ENCODE measurements around the gene TGFBR2.

The TGFBR2 gene

DNA sequence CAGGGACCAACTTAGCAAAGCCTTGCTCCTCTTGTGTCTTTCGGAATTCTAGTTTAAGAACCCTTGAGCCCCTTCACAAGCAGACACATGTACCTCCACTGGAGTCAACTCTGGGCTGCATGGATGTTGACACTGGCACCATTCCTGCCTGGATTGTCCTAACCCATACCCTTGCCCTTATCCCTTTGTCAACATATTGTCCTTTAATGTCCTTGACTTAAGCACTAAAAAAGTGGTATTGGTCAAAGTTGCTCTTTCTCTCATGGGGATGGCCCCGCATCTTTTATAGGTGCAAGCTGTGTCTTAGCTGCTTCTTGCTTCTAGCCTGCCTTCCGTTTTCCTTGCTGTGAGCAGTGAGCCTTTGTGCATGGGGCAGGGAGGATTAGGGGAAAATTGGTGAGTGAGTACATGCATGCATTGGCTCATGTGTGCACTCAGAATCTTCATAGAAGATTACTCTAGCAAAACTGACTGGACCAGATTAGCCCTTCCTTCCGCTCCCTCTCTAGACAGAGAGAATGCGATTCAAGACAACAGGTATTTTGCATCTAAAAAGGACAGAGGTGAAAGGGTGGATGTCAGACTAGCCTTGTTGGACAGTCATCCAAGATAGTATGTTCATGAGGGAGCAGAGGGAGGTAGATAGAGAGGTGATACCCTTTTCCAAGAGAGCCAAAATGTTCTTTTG lies 42.4 kb downstream of the TGFBR2 start:
- H3K27ac ChIP-seq, result no peak overlapping the region
- H3K36me3 ChIP-seq (ENCODE audit: insufficient read depth, low read length), result no peaks in the 10 kb centered on the region
- DNase-seq (ENCODE audit: low read depth, low spot score), result no peak
- no peaks in the 10 kb centered on the region for H3K9me3 ChIP-seq (ENCODE audit: low read depth, low read length)
- no peak overlapping the region for H3K9ac ChIP-seq (ENCODE audit: insufficient read length)
- no peak for TF ChIP-seq FOXP2 (optimal IDR thresholded peaks at IDR 0.05; ENCODE audit: control extremely low read depth, extremely low read length, insufficient read depth)
- no peak for TF ChIP-seq POLR2AphosphoS5 (IDR thresholded peaks at IDR 0.05; ENCODE audit: borderline replicate concordance, low read depth, low read length)
- no peak for TF ChIP-seq EZH2 (IDR thresholded peaks at IDR 0.05)
- no peak overlapping the region for H3K4me3 ChIP-seq

DNA sequence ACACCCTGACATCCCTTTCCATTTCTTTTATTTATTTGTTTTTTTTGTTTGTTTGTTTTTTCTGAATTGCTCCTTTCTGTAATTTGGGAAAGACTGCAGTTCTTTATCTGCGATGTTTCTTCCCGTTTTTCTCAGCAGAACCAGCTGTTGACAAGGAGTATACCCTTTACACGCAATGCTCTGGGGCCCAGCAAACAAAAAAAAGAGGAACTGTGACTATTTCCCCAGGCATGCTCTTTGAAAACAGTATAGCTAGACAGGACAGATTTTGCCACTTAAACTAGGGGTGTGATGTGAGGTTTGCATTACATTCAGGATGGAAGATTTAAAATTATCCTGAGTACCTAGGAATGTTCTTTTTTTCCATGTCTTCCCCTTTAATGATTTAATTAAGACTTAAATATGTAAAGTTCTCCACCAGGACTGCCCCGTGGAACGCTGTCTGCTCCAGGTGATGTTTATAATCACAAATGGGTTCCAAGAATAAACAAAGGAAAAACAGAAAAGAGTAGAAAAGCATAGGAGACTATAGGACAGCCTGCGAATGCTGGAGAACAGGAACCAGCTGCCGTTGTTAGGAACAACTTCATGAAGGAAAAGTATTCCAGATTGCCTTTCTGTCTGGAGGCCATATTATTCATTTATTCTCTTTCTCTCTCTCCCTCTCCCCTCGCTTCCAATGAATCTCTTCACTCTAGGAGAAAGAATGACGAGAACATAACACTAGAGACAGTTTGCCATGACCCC lies 43.3 kb downstream of the TGFBR2 start:
- Histone ChIP-seq H3K27ac (no peak overlapping the region), H3K4me3 (no peak overlapping the region), H3K9ac (ENCODE audit: insufficient read length) (no peak overlapping the region), H3K9me3 (ENCODE audit: low read depth, low read length) (no peaks in the 10 kb centered on the region), H3K36me3 (ENCODE audit: insufficient read depth, low read length) (no peaks in the 10 kb centered on the region)
- DNase-seq (ENCODE audit: low read depth, low spot score), result no peak
- TF ChIP-seq POLR2AphosphoS5 (IDR thresholded peaks at IDR 0.05; ENCODE audit: borderline replicate concordance, low read depth, low read length) (no peak), EZH2 (IDR thresholded peaks at IDR 0.05) (no peak), FOXP2 (optimal IDR thresholded peaks at IDR 0.05; ENCODE audit: control extremely low read depth, extremely low read length, insufficient read depth) (no peak)

DNA sequence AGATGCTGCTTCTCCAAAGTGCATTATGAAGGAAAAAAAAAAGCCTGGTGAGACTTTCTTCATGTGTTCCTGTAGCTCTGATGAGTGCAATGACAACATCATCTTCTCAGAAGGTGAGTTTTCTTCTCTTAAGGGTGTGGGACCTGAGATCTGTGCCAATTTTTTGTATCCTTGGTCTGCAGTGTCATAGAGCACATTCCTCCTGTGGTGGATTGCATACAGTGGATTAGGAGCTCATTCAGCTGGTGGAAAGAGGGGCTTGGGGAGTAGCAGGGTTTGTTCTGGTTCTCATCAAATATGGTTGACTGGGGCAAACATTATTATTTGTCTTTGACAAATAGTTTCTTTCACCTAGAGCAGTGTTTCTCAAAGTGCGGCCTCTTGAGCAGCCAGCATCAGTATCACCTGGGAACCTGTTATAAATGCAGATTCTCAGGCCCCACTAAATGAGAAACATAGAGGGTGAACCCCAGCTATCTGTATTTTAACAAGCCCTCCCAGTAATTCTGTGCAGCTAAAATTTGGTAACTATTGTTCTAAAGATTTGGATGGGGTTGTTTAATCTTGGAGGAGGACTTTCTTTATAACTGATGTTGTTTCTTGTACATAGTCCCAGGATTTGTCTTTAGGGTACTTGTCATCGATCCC lies 44.1 kb downstream of the TGFBR2 start:
- no peaks in the 10 kb centered on the region for H3K36me3 ChIP-seq (ENCODE audit: insufficient read depth, low read length)
- no peaks in the 10 kb centered on the region for H3K9me3 ChIP-seq (ENCODE audit: low read depth, low read length)
- no peak overlapping the region for H3K27ac ChIP-seq
- H3K4me3 ChIP-seq, result no peak overlapping the region
- DNase-seq (ENCODE audit: low read depth, low spot score), result no peak
- no peak overlapping the region for H3K9ac ChIP-seq (ENCODE audit: insufficient read length)
- no peak for TF ChIP-seq EZH2 (IDR thresholded peaks at IDR 0.05)
- no peak for TF ChIP-seq POLR2AphosphoS5 (IDR thresholded peaks at IDR 0.05; ENCODE audit: borderline replicate concordance, low read depth, low read length)
- TF ChIP-seq FOXP2 (optimal IDR thresholded peaks at IDR 0.05; ENCODE audit: control extremely low read depth, extremely low read length, insufficient read depth), result no peak

DNA sequence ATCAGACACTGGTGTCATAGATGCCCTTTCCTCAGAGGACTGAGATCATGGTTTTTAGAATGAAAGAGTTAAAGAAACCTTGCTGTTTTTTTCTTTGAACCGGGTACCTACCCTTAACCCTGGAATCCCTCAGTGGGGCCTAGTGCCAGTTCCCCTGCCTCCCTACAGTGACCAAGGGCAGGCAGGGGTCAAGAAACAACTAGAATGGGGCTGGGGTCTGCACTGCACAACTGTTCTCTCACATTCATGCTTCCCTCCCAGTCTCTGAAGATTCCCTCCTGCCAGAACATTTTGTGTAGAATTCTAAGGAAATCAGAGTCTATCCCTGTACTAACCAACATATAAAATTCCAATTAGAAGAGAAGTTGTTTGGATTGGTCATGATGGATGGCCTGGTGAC lies 47.9 kb downstream of the TGFBR2 start:
- no peak overlapping the region for H3K9ac ChIP-seq (ENCODE audit: insufficient read length)
- no peak overlapping the region for H3K27ac ChIP-seq
- H3K36me3 ChIP-seq (ENCODE audit: insufficient read depth, low read length), result no peaks in the 10 kb centered on the region

DNA sequence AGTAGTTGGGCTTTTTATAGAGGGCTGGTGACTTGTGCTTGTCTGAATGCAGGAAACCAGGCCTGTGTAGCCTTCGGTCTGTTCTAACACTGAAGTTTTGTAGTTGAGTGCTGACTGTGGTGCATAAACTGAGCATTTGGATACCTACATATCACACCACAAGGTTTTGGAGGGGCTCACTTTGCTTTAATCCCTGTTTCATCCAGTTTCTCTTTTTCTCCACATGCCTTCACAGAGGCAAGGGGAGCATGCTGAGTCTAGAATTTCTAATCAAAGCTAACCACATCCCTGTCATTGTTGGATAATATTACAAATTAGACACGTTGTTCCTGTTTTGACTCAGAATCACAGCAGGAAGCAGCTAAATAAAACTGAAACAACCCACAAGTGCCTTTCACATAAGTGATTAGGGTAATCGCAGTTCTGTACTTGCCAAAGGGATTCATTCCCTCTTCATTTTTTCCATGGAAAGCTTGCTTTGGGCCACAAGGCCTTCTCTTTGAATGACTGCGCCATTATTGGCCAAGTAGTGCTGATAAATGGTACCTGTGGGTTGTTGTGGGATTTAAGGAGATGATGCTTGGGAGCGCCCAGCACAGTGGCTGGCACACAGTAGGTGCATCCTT lies 48.9 kb downstream of the TGFBR2 start:
- DNase-seq (ENCODE audit: low read depth, low spot score), result peak; percentile 83
- no peak overlapping the region; the same call in 1 of the 2 replicates for H3K4me3 ChIP-seq
- H3K9me3 ChIP-seq (ENCODE audit: low read depth, low read length), result no peaks in the 10 kb centered on the region
- H3K9ac ChIP-seq (ENCODE audit: insufficient read length), result no peak overlapping the region
- H3K36me3 ChIP-seq (ENCODE audit: insufficient read depth, low read length), result no peaks in the 10 kb centered on the region
- TF ChIP-seq FOXP2 (optimal IDR thresholded peaks at IDR 0.05; ENCODE audit: control extremely low read depth, extremely low read length, insufficient read depth), result no peak
- TF ChIP-seq EZH2 (IDR thresholded peaks at IDR 0.05), result no peak
- peak; percentile 64; the same call in 1 of the 2 replicates for TF ChIP-seq POLR2AphosphoS5 (IDR thresholded peaks at IDR 0.05; ENCODE audit: borderline replicate concordance, low read depth, low read length)
- H3K27ac ChIP-seq, result no peak overlapping the region

More for the DNA sequence above, 47.9 kb downstream of the TGFBR2 start:
- no peak overlapping the region for H3K4me3 ChIP-seq
- TF ChIP-seq FOXP2 (optimal IDR thresholded peaks at IDR 0.05; ENCODE audit: control extremely low read depth, extremely low read length, insufficient read depth) (no peak), POLR2AphosphoS5 (IDR thresholded peaks at IDR 0.05; ENCODE audit: borderline replicate concordance, low read depth, low read length) (no peak), EZH2 (IDR thresholded peaks at IDR 0.05) (no peak)
- no peak for DNase-seq (ENCODE audit: low read depth, low spot score)
- no peaks in the 10 kb centered on the region for H3K9me3 ChIP-seq (ENCODE audit: low read depth, low read length)

DNA sequence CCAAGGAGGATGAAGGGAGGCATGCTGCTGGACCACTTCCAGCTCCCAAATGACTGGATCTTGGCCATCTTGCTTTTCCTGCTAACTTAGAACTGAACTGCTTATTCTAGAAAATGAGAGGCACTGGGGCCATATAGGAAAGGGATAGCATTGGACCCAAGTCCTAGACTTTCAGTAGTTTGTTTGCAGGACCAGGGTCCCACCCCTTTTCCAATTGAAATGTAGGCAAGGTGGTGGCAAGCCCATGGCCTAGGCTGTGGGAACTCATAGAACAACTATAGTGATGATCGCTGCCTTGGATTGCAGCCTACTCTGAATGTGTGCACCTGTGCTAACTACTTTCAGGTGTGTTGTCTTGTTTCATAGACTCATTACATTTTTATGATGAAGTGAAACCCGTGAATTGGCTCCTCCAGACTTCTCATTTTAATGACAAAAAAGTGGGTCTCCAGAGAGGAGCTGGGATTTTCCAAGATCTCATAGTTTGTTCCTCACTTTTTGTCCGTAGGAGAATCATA lies 50.3 kb downstream of the TGFBR2 start:
- no peaks in the 10 kb centered on the region for H3K36me3 ChIP-seq (ENCODE audit: insufficient read depth, low read length)
- H3K4me3 ChIP-seq, result no peak overlapping the region
- no peak overlapping the region for H3K27ac ChIP-seq
- H3K9ac ChIP-seq (ENCODE audit: insufficient read length), result no peak overlapping the region
- DNase-seq (ENCODE audit: low read depth, low spot score), result no peak
- H3K9me3 ChIP-seq (ENCODE audit: low read depth, low read length), result no peaks in the 10 kb centered on the region
- no peak for TF ChIP-seq EZH2 (IDR thresholded peaks at IDR 0.05)
- no peak for TF ChIP-seq POLR2AphosphoS5 (IDR thresholded peaks at IDR 0.05; ENCODE audit: borderline replicate concordance, low read depth, low read length)
- TF ChIP-seq FOXP2 (optimal IDR thresholded peaks at IDR 0.05; ENCODE audit: control extremely low read depth, extremely low read length, insufficient read depth), result no peak

DNA sequence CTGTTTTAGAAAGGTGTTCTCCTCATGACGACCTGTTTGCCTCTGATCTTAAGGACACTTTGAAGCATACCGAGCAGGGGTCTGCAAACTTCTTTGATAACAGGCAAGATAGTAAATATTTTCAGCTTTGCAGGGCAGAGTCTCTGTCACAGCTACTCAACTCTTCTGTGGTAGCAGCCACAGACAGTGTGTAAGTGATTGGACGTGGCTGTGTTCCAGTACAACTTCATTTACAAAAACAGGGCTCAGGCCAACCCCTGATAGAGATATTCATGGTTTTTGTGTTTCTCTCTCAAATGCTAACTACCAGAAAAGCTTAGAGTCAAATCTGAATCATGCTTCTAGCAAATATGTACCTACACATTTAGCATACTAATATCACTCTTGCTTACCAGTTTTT lies 51.5 kb downstream of the TGFBR2 start:
- no peaks in the 10 kb centered on the region for H3K36me3 ChIP-seq (ENCODE audit: insufficient read depth, low read length)
- H3K4me3 ChIP-seq, result no peak overlapping the region

More for the DNA sequence above, 51.5 kb downstream of the TGFBR2 start:
- no peak for DNase-seq (ENCODE audit: low read depth, low spot score)
- H3K27ac ChIP-seq, result no peak overlapping the region
- no peak overlapping the region for H3K9ac ChIP-seq (ENCODE audit: insufficient read length)
- no peak for TF ChIP-seq EZH2 (IDR thresholded peaks at IDR 0.05)
- no peak for TF ChIP-seq POLR2AphosphoS5 (IDR thresholded peaks at IDR 0.05; ENCODE audit: borderline replicate concordance, low read depth, low read length)
- H3K9me3 ChIP-seq (ENCODE audit: low read depth, low read length), result no peaks in the 10 kb centered on the region

Data from SK-N-MC (cell line).